HG03575 (cell line): ENCODE measurements around the gene PIK3C2B.

Experiments used
- ATAC-seq: cut with Tn5 transposase; IDR thresholded peaks from one replicate; pipeline ENCODE4 v1.9.1; 2021; ENCODE audit not compliant: unreplicated experiment, insufficient number of reproducible peaks, low FRiP score; ENCODE audit errors: extremely low read depth

The PIK3C2B gene

DNA sequence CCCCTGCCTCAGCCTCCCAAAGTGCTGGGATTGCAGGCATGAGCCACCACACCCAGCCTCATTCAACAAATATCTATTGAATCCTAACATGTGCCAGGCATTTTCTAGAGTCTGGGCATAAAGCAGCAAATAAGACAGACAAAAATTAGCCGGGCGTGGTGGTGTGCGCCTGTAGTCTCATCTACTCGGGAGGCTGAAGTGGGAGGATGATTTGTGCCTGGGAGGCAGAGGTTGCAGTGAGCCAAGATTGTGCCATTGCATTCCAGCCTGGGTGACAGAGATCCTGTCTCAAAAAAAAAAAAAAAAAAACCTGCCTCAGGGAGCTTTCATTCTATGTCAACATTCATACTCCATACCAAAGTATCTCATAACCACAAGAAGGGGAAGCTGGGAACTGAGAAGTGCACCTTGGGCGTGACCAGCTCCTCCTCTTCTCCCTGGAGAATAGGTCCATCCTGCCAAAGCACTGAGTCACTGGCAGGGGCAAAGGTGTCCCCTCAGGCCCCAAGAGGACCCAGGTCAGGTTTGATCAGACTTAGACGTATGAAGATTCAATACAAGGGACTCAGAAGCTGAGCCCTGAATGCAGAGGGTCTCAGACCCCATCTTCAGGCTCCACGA is 46.2 kb downstream of the PIK3C2B start:
- ATAC-seq, result no peak

DNA sequence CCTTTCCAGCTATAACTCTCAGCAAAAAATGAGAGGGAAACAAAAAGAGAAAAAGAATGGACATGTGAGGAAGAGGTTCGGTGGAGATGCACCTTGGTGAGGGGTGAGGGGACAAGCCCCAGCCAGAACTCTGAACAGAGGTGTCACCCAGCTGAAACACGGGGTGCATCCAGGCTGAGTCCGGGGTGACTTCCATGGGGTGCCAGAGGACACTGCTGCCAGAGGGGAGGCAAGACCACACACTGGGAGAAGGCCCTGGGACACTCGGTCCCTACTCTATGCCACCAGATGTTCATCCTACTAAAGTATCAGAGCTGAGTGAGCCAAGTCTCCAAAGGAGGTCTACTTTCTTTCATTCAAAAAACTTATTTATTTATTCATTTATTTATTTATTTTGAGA is 46.9 kb downstream of the PIK3C2B start:
- ATAC-seq, result no peak

DNA sequence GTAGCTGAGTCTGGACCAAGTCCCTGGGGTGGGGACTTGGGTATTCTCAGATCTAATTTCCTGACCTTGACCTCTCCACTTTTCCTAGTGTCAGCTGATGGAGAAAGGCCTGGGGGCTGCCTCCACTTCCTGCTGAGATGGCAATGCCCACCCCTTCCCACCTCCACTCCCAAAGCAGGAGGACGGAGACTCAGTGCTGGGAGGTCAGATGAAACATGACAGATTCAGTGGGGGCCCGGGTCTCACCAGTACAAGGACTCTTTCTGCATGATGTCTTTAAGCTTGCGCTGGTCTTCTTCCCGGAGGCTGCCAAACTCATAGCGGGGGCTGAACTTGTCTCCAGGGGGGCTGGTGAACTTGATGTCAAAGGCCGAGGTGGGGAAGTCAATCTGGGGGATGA is 47.4 kb downstream of the PIK3C2B start:
- ATAC-seq, result no peak

DNA sequence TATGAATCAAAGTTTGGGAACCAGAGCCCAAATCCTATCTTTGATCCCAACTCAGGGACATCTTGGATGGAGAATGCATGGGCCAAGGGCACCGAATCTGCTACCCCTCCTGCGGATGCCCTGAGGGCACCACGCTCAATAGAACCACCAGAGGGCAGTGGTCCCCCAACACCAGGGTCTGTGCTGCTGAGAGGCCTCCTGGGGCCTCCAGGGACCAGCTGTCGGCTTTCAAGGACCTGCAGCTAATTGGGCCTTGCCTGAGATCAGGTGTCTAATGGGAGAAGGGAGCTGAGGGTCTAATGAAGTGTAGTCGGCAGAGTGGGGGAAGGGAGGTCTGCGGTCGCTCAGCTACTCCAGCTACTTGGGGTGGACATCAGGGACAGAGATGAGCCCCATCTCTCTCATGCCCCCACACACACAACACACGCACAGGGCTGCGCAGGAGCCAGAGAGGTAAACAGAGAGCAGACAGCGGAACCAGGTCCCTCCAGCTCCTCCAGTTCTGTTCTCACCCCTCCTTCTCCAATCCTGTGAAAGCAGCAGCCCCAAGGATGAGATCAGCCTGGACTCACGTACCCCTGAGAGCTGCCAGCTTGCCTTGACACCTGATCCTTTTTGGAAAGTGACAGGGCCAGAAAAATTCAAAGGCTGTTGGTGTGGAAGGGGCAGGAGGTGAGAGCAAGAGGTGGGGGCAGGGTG is 48.0 kb downstream of the PIK3C2B start:
- ATAC-seq, result no peak

DNA sequence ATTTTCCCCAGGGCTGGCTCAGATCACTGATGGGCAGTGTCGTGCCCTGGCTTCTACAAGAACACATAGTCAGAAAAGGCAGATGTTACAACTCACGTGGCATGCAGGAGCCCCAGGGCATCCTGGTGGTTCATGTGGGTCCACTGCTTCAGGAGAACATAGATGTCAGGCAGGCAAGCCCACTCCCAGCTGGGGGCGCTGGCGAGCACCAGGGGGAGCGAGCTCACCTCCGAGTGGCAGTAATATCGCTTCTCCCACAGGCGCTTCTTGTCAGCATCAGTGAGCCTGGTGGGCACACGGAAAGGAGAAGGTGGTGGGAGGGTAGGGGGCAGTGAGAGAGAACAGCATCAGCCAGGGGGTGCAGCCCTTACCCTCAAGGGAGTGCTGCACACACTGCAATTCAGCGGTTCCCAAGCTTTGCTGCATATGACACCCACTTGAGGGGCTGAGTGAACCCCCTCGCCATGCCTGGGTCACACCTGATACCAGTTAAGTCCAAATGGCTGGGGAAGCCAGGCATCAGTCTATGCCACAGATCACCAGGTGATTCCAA is 48.7 kb downstream of the PIK3C2B start:
- ATAC-seq, result no peak
